ENCODE data around the gene FOXI3. TPM values are rescaled to one million over a fixed set of nuclear protein-coding genes. Genes with fewer than 3 reads are reported as not detected.

Gene FOXI3
- total and polyA plus RNA-seq, 12 donors = not detected

- H3K27ac ChIP-seq = no peak overlapping the region
- 55 to 71% (median 62%) methylated on average over 4 of the region's 4 CpGs for WGBS, 4 donors
- DNase-seq = no peak
- H3K4me1 ChIP-seq (replicated peaks in 1 of 2) = no peaks in the 10 kb centered on the region
- TF ChIP-seq POLR2A (IDR thresholded peaks at IDR 0.05) = no peak
- TF ChIP-seq, protein P1, sequence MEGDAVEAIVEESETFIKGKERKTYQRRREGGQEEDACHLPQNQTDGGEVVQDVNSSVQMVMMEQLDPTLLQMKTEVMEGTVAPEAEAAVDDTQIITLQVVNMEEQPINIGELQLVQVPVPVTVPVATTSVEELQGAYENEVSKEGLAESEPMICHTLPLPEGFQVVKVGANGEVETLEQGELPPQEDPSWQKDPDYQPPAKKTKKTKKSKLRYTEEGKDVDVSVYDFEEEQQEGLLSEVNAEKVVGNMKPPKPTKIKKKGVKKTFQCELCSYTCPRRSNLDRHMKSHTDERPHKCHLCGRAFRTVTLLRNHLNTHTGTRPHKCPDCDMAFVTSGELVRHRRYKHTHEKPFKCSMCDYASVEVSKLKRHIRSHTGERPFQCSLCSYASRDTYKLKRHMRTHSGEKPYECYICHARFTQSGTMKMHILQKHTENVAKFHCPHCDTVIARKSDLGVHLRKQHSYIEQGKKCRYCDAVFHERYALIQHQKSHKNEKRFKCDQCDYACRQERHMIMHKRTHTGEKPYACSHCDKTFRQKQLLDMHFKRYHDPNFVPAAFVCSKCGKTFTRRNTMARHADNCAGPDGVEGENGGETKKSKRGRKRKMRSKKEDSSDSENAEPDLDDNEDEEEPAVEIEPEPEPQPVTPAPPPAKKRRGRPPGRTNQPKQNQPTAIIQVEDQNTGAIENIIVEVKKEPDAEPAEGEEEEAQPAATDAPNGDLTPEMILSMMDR (IDR thresholded peaks at IDR 0.05) = no peak
- H3K4me3 ChIP-seq = no peak overlapping the region
- H3K27me3 ChIP-seq = no peaks in the 10 kb centered on the region
- H3K9me3 ChIP-seq (replicated peaks in 1 of 3) = no peaks in the 10 kb centered on the region
- no peaks in the 10 kb centered on the region for H3K36me3 ChIP-seq (replicated peaks in 1 of 2)
- intact Hi-C loops (cut with DNase I) = no loop called here
These were observed 39.5 kb upstream of the FOXI3 start for GRCh38 chr2:88492002-88492401.

- no peak overlapping the region for H3K27ac ChIP-seq
- TF ChIP-seq, protein P1 (IDR thresholded peaks at IDR 0.05) = no peak
- no peak for TF ChIP-seq POLR2A (IDR thresholded peaks at IDR 0.05)
- no peaks in the 10 kb centered on the region for H3K9me3 ChIP-seq (replicated peaks in 1 of 3)
- intact Hi-C loops (cut with DNase I) = no loop called here
- H3K4me3 ChIP-seq = no peak overlapping the region
- WGBS, 4 donors = 72 to 80% (median 73%) methylated on average over 2 of the region's 2 CpGs
- H3K36me3 ChIP-seq (replicated peaks in 1 of 2) = no peaks in the 10 kb centered on the region
- DNase-seq = no peak
- no peaks in the 10 kb centered on the region for H3K27me3 ChIP-seq
- no peaks in the 10 kb centered on the region for H3K4me1 ChIP-seq (replicated peaks in 1 of 2)
These were observed 36.7 kb upstream of the FOXI3 start for GRCh38 chr2:88489181-88489580.

DNA sequence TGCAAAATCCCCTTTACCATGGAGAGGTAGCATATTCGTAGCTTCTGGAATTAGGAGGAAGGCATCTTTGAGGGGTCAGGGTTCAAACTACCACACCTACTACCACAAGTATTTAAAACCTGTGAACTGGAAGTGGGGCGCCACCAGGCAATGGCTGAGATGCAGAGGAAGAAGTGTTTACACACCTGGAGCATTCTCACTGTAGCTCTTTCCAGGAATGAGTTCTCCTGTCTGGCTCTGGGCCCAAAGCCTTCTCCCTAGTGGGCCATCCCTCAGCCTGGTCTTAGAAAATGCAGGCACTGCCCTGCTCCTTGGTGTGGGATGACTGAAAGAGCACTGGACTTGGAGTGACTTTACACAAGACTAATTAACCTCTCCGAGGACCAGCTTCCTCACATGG, 30.7 kb upstream of the FOXI3 start:
- Histone ChIP-seq H3K36me3 (replicated peaks in 1 of 2) (no peaks in the 10 kb centered on the region), H3K27me3 (peaks cover 5% of the 10 kb centered on the region), H3K9me3 (replicated peaks in 1 of 3) (no peaks in the 10 kb centered on the region), H3K4me1 (replicated peaks in 1 of 2) (no peaks in the 10 kb centered on the region), H3K4me3 (no peak overlapping the region), H3K27ac (no peak overlapping the region)
- WGBS, 4 donors = 54 to 75% (median 69%) methylated on average over 3 of the region's 3 CpGs
- intact Hi-C loops (cut with DNase I) = no loop called here
- TF ChIP-seq POLR2A (IDR thresholded peaks at IDR 0.05) = no peak
- TF ChIP-seq, protein P1 (IDR thresholded peaks at IDR 0.05) = no peak
- no peak for DNase-seq

GRCh38 chr2:88481691-88482336, 29.3 kb upstream of the FOXI3 start:
- no peaks in the 10 kb centered on the region for H3K36me3 ChIP-seq (replicated peaks in 1 of 2)
- H3K27me3 ChIP-seq = peaks cover 5% of the 10 kb centered on the region
- H3K27ac ChIP-seq = no peak overlapping the region
- 17 to 31% (median 29%) methylated on average over 8 of the region's 8 CpGs for WGBS, 4 donors
- no peaks in the 10 kb centered on the region for H3K9me3 ChIP-seq (replicated peaks in 1 of 3)
- no peaks in the 10 kb centered on the region for H3K4me1 ChIP-seq (replicated peaks in 1 of 2)
- intact Hi-C loops (cut with DNase I) = no loop called here
- H3K4me3 ChIP-seq = no peak overlapping the region
- no peak for DNase-seq
- TF ChIP-seq, protein P1 (IDR thresholded peaks at IDR 0.05) = no peak
- no peak for TF ChIP-seq POLR2A (IDR thresholded peaks at IDR 0.05)

All from adrenal gland (tissue), 12 donors.